ENCODE results near the gene SSTR5. TPM values are rescaled to one million over a fixed set of nuclear protein-coding genes. Genes with fewer than 3 reads are reported as not detected.

The SSTR5 gene
- total RNA-seq, 1 donor from 2014 or later = 0.43 TPM

DNA sequence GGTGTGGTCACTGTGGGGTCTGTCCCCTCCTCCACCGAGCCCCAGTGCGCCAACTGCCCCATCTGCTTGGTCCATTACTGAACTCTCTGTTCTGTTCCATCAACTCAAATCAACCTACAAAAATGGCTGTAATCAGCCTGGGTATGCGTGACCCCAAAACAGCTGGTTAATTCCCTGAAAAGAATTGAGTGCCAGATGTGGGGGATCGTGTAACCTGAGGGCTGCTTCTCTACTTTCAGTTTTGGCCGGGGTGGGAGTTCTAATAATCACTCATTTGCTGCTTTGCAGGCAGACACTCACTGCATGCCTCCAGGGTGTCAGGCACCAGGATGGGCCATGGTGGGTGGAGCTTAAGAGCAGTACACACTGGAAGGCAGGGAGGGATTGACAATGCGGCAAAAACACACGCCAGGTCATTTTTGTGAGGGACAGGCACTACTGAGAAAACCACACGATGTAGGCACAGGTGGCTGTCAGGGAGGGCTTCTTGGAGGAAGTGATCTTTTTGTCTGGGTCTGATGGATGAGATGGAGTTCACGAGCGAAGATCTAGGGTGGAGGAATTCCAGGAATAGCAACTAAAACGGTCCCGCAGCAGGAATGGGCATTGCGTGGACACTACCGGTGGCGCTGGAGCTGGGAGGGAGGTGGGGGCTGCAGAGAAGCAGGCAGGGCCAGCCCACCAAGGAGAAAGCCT, 30.4 kb upstream of the SSTR5 start:
- no peaks in the 10 kb centered on the region for H3K36me3 Mint-ChIP-seq
- no peak for DNase-seq (ENCODE audit: extremely low spot score, unreplicated experiment)
- H3K4me1 Mint-ChIP-seq (ENCODE audit: unreplicated experiment) = peaks cover 7% of the 10 kb centered on the region
- H3K9me3 Mint-ChIP-seq = peaks cover 8% of the 10 kb centered on the region
- H3K4me3 Mint-ChIP-seq = no peak overlapping the region
- no peaks in the 10 kb centered on the region for H3K27me3 Mint-ChIP-seq
- TF ChIP-seq, protein P1, sequence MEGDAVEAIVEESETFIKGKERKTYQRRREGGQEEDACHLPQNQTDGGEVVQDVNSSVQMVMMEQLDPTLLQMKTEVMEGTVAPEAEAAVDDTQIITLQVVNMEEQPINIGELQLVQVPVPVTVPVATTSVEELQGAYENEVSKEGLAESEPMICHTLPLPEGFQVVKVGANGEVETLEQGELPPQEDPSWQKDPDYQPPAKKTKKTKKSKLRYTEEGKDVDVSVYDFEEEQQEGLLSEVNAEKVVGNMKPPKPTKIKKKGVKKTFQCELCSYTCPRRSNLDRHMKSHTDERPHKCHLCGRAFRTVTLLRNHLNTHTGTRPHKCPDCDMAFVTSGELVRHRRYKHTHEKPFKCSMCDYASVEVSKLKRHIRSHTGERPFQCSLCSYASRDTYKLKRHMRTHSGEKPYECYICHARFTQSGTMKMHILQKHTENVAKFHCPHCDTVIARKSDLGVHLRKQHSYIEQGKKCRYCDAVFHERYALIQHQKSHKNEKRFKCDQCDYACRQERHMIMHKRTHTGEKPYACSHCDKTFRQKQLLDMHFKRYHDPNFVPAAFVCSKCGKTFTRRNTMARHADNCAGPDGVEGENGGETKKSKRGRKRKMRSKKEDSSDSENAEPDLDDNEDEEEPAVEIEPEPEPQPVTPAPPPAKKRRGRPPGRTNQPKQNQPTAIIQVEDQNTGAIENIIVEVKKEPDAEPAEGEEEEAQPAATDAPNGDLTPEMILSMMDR (conservative IDR thresholded peaks at IDR 0.05) = no peak
- no peak overlapping the region for H3K27ac Mint-ChIP-seq

DNA sequence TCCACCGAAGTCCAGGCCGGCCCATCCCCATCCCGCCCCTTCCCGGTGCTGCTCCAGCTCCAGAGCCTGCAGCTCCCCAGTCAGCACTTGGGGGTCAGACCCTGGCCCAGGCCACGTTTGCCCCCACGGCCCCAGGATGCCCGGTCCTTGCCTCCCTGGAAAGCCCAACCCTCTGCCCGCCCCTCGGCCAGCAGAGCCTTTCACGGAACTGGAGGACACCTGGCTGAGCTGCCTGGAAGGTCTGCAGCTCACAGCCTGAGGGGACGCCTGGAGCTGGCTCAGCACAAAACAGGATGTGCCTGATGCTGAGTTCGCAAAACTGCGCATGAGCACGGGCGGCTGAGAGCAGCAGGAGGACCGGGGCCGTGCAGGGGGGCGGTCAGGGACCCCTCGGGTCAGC, 29.7 kb upstream of the SSTR5 start:
- peaks cover 7% of the 10 kb centered on the region for H3K4me1 Mint-ChIP-seq (ENCODE audit: unreplicated experiment)
- H3K27me3 Mint-ChIP-seq = no peaks in the 10 kb centered on the region
- no peaks in the 10 kb centered on the region for H3K36me3 Mint-ChIP-seq
- no peak for DNase-seq (ENCODE audit: extremely low spot score, unreplicated experiment)
- no peak overlapping the region for H3K4me3 Mint-ChIP-seq
- TF ChIP-seq, protein P1 (conservative IDR thresholded peaks at IDR 0.05) = no peak
- peaks cover 8% of the 10 kb centered on the region for H3K9me3 Mint-ChIP-seq
- no peak overlapping the region for H3K27ac Mint-ChIP-seq

DNA sequence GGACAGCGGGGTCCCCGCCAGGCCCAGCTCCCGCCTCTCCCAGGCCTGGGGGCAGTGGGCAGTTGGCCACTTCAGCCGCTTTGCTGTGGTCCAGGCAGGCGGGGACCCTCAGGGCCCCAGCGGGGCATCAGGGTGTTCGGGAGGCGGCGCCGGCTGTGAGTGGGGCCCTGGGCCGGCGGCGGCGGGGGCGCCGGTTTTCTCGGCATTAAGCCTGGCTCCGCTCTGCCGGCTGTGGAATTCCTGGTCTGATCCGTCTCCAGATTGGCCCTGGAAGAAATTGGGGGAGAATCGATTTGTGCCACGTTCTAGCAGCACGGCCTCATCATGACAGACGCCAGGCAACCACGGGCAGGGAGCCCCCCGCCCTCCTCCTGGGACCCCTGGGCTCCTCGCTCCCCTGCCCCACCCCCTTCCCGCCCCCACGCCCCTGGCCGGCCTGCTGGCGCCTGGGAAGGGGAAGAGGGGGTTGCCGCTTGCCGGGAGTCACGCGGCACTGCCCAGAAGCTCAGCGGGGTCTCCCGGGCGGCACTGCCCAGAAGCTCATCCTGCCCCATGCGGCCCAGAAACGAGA, 28.6 kb upstream of the SSTR5 start:
- H3K27ac Mint-ChIP-seq = no peak overlapping the region
- no peak for DNase-seq (ENCODE audit: extremely low spot score, unreplicated experiment)
- no peak overlapping the region for H3K4me3 Mint-ChIP-seq
- H3K4me1 Mint-ChIP-seq (ENCODE audit: unreplicated experiment) = peaks cover 7% of the 10 kb centered on the region
- no peaks in the 10 kb centered on the region for H3K36me3 Mint-ChIP-seq
- H3K27me3 Mint-ChIP-seq = no peaks in the 10 kb centered on the region
- TF ChIP-seq, protein P1 (conservative IDR thresholded peaks at IDR 0.05) = no peak
- H3K9me3 Mint-ChIP-seq = peaks cover 8% of the 10 kb centered on the region

DNA sequence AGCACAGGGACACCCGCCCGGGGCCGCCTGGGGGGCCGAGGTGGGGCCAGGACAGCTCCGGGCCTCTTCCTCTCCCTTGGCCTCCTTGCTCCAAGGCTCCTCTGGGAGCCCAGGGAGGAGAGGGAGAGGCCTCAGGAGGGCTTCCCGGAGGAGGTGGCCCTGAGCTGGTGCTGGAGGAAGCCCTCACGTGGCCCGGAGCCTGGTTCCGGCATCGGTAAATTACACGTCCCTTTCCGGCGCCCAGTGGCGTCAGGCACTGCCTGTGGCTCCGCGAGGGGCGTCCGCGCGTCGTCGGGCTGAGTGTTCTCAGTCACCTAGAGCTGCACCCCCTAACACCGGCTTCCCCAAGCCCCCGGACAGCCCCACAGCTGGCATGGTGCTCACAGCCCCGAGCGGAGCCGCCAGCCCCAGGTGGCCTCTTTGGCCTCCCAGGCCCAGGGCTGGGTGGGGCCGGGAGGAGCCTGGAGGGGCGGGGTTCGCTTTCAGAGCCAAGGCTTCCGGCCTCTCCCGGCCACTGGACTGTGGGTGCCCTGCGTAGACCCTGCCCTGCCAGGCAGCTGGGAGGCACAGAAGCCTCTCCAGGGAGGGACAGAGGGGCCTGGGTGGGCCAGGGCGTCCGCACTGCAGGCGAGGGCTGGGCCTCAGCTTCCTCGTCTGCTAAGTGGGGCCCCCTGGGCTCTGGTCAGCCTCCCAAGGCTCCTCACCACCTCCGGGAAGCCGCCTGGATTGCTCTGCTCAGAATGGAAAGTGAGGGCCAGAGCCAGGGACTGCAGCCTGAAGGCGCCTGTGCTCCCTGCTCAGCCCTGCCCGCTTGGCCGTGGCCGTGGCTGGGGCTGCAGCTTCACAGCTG, 27.9 kb upstream of the SSTR5 start:
- Mint-ChIP-seq H3K4me3 (no peak overlapping the region), H3K9me3 (peaks cover 8% of the 10 kb centered on the region), H3K36me3 (no peaks in the 10 kb centered on the region), H3K27ac (no peak overlapping the region), H3K4me1 (ENCODE audit: unreplicated experiment) (peaks cover 7% of the 10 kb centered on the region), H3K27me3 (no peaks in the 10 kb centered on the region)
- DNase-seq (ENCODE audit: extremely low spot score, unreplicated experiment) = no peak
- TF ChIP-seq, protein P1 (conservative IDR thresholded peaks at IDR 0.05) = no peak

DNA sequence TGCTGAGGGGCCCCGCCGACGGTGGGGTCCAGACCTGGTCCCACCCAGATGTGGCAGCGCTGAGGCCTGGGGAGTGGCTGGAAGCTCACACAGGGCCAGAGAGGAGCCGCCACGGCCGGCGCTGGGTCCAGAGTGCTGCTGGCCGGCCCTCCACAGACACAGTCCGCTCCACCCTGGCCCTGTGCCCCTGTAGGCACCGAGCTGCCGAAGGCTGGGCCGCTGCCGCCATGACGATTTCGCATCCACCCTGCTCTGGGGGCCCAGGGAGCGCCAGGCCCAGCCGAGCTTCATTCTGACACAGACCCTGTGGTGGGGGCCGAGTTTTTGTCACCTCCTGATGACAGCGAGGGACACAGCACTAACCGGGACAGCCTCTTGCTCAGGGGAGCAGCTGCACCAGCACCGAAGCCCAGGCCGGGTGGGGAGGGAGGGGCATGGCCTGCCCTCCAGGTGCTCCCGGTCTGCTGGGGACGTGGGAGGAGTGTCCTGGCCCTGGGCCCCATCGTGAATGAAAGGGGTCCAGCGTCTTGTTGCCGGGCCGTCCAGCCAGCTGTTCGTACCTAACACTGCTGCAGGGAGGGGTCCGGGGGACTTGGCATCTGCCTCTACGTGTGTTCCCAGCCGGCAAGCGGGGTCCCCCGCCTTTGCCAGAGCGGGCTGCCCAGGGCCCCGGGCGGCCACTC, 27.1 kb upstream of the SSTR5 start:
- no peaks in the 10 kb centered on the region for H3K27me3 Mint-ChIP-seq
- peaks cover 8% of the 10 kb centered on the region for H3K9me3 Mint-ChIP-seq
- H3K4me3 Mint-ChIP-seq = no peak overlapping the region
- H3K27ac Mint-ChIP-seq = no peak overlapping the region
- H3K4me1 Mint-ChIP-seq (ENCODE audit: unreplicated experiment) = peaks cover 7% of the 10 kb centered on the region
- TF ChIP-seq, protein P1 (conservative IDR thresholded peaks at IDR 0.05) = no peak
- DNase-seq (ENCODE audit: extremely low spot score, unreplicated experiment) = no peak
- no peaks in the 10 kb centered on the region for H3K36me3 Mint-ChIP-seq

Data from type B pancreatic cell (in vitro differentiated cells).